ENCODE data around the gene GAB2.

GRCh38 chr11:78340530-78340929 is 77.1 kb downstream of the GAB2 start:
- TF ChIP-seq POLR2AphosphoS5 (IDR thresholded peaks at IDR 0.05; ENCODE audit: low read depth, low read length) (no peak), REST (IDR thresholded peaks at IDR 0.05; ENCODE audit: insufficient read depth in 1 of 2, low read depth in 2 of 2, low read length in 2 of 2) (no peak), TAF1 (IDR thresholded peaks at IDR 0.05; ENCODE audit: borderline replicate concordance, insufficient read depth, low read length) (no peak), SIN3A (IDR thresholded peaks at IDR 0.05; ENCODE audit: borderline replicate concordance, insufficient read depth, low read length) (no peak), FOXP2 (optimal IDR thresholded peaks at IDR 0.05; ENCODE audit: borderline replicate concordance, extremely low read depth, extremely low read length, insufficient read depth) (no peak)
